Calu3 (cell line): ENCODE results near the gene HSPA12B. TPM values are rescaled to one million over a fixed set of nuclear protein-coding genes. Genes with fewer than 3 reads are reported as not detected.

ENCODE experiments used
- BruUV-seq: library from RNA; stranded (reverse); fragments of 400-500 nt; replicated peaks from 2 replicates; lab custom pipeline; 2021; lab: Mats Ljungman, UMichigan
- CTCF ChIA-PET: fragments of 300-600 bp; sonication (Branson Sonifier 250); formaldehyde crosslinking; loops from one replicate; lab custom pipeline; 2022; ENCODE audit warnings: antibody characterized with exemption; lab: Charles Lee
- DNase-seq: peaks from one replicate; pipeline ENCODE4 v3.0.0; 2022
- H3K27ac Mint-ChIP-seq: one replicate; pipeline ENCODE4 v1.8.0; 2022; ENCODE audit warnings: mixed read lengths; ENCODE audit not compliant: unreplicated experiment
- H3K27me3 Mint-ChIP-seq: one replicate; pipeline ENCODE4 v1.8.0; 2022; ENCODE audit warnings: mixed read lengths; ENCODE audit not compliant: unreplicated experiment
- H3K36me3 Mint-ChIP-seq: one replicate; pipeline ENCODE4 v1.8.0; 2022; ENCODE audit warnings: mild to moderate bottlenecking, moderate library complexity, mixed read lengths; ENCODE audit not compliant: insufficient read depth, unreplicated experiment
- H3K4me1 Mint-ChIP-seq: one replicate; pipeline ENCODE4 v1.8.0; 2022; ENCODE audit warnings: mild to moderate bottlenecking, low read depth, mixed read lengths; ENCODE audit not compliant: unreplicated experiment
- H3K4me3 Mint-ChIP-seq: one replicate; pipeline ENCODE4 v1.8.0; 2022; ENCODE audit warnings: mild to moderate bottlenecking, low read depth, moderate library complexity, mixed read lengths; ENCODE audit not compliant: unreplicated experiment
- H3K9me3 Mint-ChIP-seq: one replicate; pipeline ENCODE4 v1.8.0; 2022; ENCODE audit warnings: low read depth, mixed read lengths; ENCODE audit not compliant: unreplicated experiment
- intact Hi-C: fragments of 100-400 bp; cut with micrococcal nuclease; formaldehyde crosslinking; loops from one replicate; pipeline ENCODE4 v1.10.0; 2022; ENCODE audit not compliant: unreplicated experiment
- total RNA-seq: library from RNA; stranded (reverse); gene quantifications from 2 replicates; pipeline ENCODE4 v1.2.3, GENCODE V29; 2022
- TF ChIP-seq, protein P1 (sequence below): fragments of 200-600 bp; IDR thresholded peaks from one replicate; pipeline ENCODE4 v1.8.0; 2022; ENCODE audit warnings: antibody characterized with exemption; ENCODE audit not compliant: unreplicated experiment

The HSPA12B gene
- total RNA-seq, 1 experiment from 2014 or later, result not detected

DNA sequence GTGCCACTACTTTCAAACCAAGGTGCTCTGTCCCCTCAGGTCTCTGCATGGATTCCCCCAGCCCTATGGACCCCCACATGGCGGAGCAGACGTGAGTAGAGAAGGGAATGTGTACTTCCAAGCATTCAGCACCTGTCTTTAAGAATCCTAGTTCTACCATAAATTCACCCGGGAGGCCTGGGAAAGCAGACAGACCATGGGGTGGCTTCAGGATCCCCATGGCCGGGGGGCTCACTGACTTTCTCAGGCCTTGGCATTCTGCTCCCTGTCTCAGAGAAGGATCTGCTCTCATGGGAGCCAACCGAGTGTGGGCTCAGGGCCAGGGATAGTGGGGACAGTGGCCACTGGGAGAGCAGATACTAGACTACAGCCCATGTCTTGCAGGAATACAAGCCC lies 65.9 kb downstream of the HSPA12B start:
- no peaks in the 10 kb centered on the region for H3K27me3 Mint-ChIP-seq
- intact Hi-C loops, result no loop called here
- CTCF ChIA-PET, result no interaction called here
- no peaks in the 10 kb centered on the region for H3K9me3 Mint-ChIP-seq
- TF ChIP-seq, protein P1, sequence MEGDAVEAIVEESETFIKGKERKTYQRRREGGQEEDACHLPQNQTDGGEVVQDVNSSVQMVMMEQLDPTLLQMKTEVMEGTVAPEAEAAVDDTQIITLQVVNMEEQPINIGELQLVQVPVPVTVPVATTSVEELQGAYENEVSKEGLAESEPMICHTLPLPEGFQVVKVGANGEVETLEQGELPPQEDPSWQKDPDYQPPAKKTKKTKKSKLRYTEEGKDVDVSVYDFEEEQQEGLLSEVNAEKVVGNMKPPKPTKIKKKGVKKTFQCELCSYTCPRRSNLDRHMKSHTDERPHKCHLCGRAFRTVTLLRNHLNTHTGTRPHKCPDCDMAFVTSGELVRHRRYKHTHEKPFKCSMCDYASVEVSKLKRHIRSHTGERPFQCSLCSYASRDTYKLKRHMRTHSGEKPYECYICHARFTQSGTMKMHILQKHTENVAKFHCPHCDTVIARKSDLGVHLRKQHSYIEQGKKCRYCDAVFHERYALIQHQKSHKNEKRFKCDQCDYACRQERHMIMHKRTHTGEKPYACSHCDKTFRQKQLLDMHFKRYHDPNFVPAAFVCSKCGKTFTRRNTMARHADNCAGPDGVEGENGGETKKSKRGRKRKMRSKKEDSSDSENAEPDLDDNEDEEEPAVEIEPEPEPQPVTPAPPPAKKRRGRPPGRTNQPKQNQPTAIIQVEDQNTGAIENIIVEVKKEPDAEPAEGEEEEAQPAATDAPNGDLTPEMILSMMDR, result no peak
- H3K27ac Mint-ChIP-seq, result peak overlapping the region; percentile 74
- H3K4me1 Mint-ChIP-seq, result peaks cover 9% of the 10 kb centered on the region
- BruUV-seq, result no TSS peak
- DNase-seq, result no peak
- H3K36me3 Mint-ChIP-seq, result peaks cover 59% of the 10 kb centered on the region
- peak overlapping the region; percentile 97 for H3K4me3 Mint-ChIP-seq

GRCh38 chr20:3798908-3799248 lies 66.4 kb downstream of the HSPA12B start:
- TF ChIP-seq, protein P1, result no peak
- Mint-ChIP-seq H3K4me1 (peaks cover 12% of the 10 kb centered on the region), H3K36me3 (peaks cover 64% of the 10 kb centered on the region), H3K9me3 (no peaks in the 10 kb centered on the region), H3K4me3 (no peak overlapping the region), H3K27me3 (no peaks in the 10 kb centered on the region), H3K27ac (no peak overlapping the region)
- no peak for DNase-seq
- no TSS peak for BruUV-seq
- CTCF ChIA-PET, result no interaction called here
- intact Hi-C loops, result no loop called here

DNA sequence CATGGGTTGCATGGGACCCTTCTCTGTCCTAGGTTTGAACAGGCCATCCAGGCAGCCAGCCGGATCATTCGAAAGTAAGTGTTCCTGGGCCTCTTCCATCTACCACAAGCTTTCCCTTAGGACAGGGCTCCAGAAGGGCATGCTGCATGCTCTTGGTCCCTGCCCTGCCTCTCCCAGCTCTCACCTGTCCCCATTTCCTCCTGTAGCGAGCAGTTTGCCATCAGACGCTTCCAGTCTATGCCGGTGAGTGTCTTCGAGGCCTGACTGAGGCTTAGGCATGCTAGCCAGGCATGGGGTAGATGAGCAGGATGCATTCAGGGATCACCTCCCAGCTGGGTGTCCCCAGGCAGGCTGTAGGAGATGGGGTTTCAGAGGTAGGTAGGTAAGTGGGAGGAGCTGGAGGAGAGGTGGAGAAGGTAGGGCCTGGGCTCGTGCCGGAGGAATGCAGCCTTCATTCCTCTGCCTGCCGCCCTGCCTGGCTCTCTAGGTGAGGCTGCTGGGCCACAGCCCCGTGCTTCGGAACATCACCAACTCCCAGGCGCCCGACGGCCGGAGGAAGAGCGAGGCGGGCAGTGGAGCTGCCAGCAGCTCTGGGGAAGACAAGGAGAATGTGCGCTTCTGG lies 67.9 kb downstream of the HSPA12B start:
- Mint-ChIP-seq H3K27ac (no peak overlapping the region), H3K4me1 (peaks cover 20% of the 10 kb centered on the region), H3K27me3 (no peaks in the 10 kb centered on the region), H3K4me3 (no peak overlapping the region), H3K36me3 (peaks cover 71% of the 10 kb centered on the region), H3K9me3 (no peaks in the 10 kb centered on the region)
- intact Hi-C loops, result no loop called here
- DNase-seq, result no peak
- CTCF ChIA-PET, result no interaction called here
- TF ChIP-seq, protein P1, result no peak
- no TSS peak for BruUV-seq

DNA sequence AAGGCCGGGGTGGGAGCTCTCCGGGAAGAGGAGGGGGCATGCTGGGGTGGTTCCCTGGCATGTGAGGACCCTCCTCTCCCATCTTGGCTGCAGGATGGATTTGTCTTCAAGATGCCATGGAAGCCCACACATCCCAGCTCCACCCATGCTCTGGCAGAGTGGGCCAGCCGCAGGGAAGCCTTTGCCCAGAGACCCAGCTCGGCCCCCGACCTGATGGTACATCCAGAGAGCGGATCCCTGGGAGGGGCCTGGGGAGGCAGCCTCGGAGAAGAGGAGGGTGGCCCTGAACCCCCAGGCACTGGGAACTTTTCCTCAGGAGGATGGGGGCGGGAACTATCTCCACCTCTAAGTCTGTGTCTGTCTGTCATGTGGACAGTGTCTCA lies 68.4 kb downstream of the HSPA12B start:
- intact Hi-C loops, result no loop called here
- no peak for DNase-seq
- no peaks in the 10 kb centered on the region for H3K27me3 Mint-ChIP-seq
- no peak overlapping the region for H3K27ac Mint-ChIP-seq
- H3K9me3 Mint-ChIP-seq, result no peaks in the 10 kb centered on the region
- H3K36me3 Mint-ChIP-seq, result peaks cover 71% of the 10 kb centered on the region
- CTCF ChIA-PET, result no interaction called here
- TF ChIP-seq, protein P1, result no peak
- BruUV-seq, result no TSS peak
- no peak overlapping the region for H3K4me3 Mint-ChIP-seq
- H3K4me1 Mint-ChIP-seq, result peaks cover 25% of the 10 kb centered on the region
